GM19240 (cell line): ENCODE data around the gene ATP6AP1.

Source experiments
- DNase-seq: peaks from one replicate; pipeline ENCODE4 v3.0.0; 2011; ENCODE audit warnings: low spot score; ENCODE audit not compliant: insufficient read length

Gene ATP6AP1

GRCh38 chrX:154470914-154471568 lies 42.6 kb downstream of the ATP6AP1 start:
- no peak for DNase-seq

GRCh38 chrX:154471839-154472684 lies 43.6 kb downstream of the ATP6AP1 start:
- DNase-seq: no peak

- no peak for DNase-seq
These were observed 44.5 kb downstream of the ATP6AP1 start for GRCh38 chrX:154472685-154473632.

- no peak for DNase-seq
These were observed 45.2 kb downstream of the ATP6AP1 start for GRCh38 chrX:154473683-154474082.

GRCh38 chrX:154476821-154477220 lies 48.3 kb downstream of the ATP6AP1 start:
- no peak for DNase-seq

- DNase-seq: no peak
These were observed 49.5 kb downstream of the ATP6AP1 start for GRCh38 chrX:154477891-154478477.

- DNase-seq: peak; percentile 82
These were observed 50.5 kb downstream of the ATP6AP1 start, which contains the start of gene LAGE3 for GRCh38 chrX:154478728-154479622. TSS of gene LAGE3 (minus strand) at chrX:154479281. CDS start at chrX:154478915, 366 bp downstream.

- DNase-seq: no peak
These were observed 52.7 kb downstream of the ATP6AP1 start for GRCh38 chrX:154481195-154481594.

GRCh38 chrX:154481911-154482601 lies 53.6 kb downstream of the ATP6AP1 start:
- no peak for DNase-seq

- no peak for DNase-seq
These were observed 54.3 kb downstream of the ATP6AP1 start for GRCh38 chrX:154482786-154483185.

GRCh38 chrX:154483325-154483724 lies 54.8 kb downstream of the ATP6AP1 start:
- no peak for DNase-seq

GRCh38 chrX:154484255-154485149 lies 56.0 kb downstream of the ATP6AP1 start:
- no peak for DNase-seq

- DNase-seq: no peak
These were observed 56.9 kb downstream of the ATP6AP1 start for GRCh38 chrX:154485150-154486051.

- no peak for DNase-seq
These were observed 57.5 kb downstream of the ATP6AP1 start for GRCh38 chrX:154486052-154486395.
